Activated T-cell treated with anti-CD3 and anti-CD28 coated beads for 24 hours (primary cell): ENCODE results near the gene GATAD2B.
"Not testable (repeated sequence)": the region's sequence is repeated elsewhere in the genome, so short reads cannot be mapped to it uniquely, and the experiment has no call there.

ENCODE experiments used
- DNase-seq: peaks from one replicate; pipeline ENCODE4 v3.0.0-alpha.2; 2020; ENCODE audit warnings: low read depth

GATAD2B gene

DNA sequence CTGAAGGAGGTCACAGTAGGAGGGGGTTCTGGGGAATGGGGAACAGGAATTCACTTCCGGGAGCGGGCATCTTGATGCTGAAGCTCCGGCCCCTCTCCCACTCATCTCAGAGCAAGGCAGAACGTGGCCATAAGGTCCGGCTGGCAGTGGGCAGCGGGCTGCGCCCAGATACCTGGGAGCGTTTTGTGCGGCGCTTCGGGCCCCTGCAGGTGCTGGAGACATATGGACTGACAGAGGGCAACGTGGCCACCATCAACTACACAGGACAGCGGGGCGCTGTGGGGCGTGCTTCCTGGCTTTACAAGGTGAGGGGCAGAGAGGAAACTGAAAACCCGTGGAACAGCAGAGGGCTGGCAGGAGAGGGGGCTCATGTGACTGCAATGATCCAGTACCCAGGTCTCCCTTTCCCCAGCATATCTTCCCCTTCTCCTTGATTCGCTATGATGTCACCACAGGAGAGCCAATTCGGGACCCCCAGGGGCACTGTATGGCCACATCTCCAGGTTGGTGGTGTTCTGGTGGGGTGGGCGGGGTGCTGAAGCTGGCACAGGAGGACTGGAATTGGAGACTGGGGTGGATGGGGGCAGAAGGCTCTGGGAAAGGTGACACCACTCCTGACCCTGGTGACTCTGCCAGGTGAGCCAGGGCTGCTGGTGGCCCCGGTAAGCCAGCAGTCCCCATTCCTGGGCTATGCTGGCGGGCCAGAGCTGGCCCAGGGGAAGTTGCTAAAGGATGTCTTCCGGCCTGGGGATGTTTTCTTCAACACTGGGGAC lies 144.5 kb downstream of the GATAD2B start:
- no peak for DNase-seq

- no peak for DNase-seq
These were observed 145.1 kb downstream of the GATAD2B start for GRCh38 chr1:153777648-153778047.

DNA sequence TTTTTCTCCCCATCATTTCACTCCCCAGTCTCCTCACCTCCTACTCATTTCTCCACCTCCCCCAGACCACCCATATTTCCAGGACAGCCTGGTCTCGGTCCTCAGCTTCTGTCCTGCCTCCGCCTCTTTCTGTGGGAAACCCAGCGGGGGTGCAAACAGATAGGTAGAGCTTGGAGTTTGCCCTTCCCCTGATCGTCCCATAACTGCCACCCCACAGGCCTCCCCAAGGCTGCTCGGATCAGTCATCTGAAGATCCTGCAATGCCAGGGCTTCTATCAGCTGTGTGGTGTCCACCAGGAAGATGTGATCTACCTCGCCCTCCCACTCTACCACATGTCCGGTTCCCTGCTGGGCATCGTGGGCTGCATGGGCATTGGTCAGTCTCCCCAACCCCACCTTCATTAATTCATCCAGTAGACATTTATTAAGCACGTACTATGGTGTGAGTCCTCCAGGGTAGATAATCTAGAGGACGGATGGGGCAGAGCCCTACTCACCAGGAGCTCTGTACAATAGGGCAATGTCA lies 145.9 kb downstream of the GATAD2B start:
- DNase-seq: no peak

GRCh38 chr1:153776352-153776751 lies 146.4 kb downstream of the GATAD2B start:
- no peak for DNase-seq

- DNase-seq: peak; percentile 33
These were observed 147.1 kb downstream of the GATAD2B start for GRCh38 chr1:153775458-153776327.

- no peak for DNase-seq
These were observed 147.9 kb downstream of the GATAD2B start, which contains the start of gene SLC27A3 for GRCh38 chr1:153774780-153775457. TSS of gene SLC27A3 (plus strand) at chr1:153775407. CDS start at chr1:153775498, 91 bp downstream.

DNA sequence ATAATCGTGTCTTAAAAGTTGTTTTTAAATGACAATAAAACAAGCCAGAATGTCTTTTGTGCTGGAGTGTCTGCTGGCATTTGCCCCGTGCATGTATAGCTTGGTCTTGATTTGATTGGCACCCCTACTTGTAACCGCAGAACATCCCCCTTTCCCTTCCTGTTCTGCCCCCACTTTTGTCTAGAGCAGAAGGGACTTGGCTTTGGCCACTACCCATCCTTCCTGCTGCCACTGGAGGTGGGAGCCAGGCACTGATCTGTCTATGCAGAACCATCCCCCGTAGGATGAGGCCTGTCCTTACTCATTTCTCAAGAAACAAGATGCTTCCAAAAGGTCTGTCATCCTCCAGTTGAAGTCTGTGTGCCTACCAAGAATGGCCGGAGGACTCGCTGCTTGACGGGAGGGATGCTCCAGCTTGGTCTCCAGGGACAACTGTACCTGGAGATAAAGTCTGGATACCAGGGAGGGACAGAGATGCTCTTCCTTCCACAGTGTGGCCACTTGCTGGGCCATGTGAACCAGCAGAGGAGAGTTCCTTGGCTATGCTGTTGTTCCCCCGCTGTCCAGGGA lies 148.7 kb downstream of the GATAD2B start:
- no peak for DNase-seq

- no peak for DNase-seq
These were observed 149.5 kb downstream of the GATAD2B start for GRCh38 chr1:153773096-153773921.

DNA sequence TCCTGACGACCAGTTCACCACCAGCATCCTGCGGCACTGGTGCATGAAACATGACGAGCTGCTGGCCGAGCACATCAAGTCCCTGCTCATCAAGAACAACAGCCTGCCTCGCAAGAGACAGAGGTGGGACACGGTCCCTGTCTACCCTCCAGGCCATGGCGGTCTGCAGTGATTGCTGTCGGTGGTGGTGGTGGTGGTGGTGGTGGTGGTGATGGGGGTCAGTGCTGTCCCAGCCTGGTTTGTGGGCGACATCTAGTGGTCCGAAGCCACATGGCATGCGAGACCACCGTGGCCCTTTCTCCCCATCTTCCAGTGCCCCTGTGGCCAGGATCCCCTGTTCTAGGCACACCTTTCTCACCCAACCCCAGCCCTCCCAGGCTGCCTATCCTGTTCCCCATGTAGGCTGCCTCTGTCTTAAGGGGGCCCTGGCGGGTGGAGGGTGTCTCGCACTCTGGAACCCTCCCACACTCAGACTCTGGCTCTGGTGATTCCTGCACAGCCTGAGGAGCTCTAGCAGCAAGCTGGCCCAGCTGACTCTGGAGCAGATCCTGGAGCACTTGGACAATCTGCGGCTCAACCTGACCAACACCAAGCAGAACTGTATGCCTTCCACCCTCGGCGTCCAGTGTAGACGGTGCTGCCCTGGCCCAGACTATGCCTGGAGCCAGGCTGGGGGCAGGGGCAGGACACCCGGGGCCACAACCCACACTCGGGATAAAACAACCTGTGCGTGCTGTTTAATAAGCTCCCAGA lies 150.8 kb downstream of the GATAD2B start:
- DNase-seq: no peak

DNA sequence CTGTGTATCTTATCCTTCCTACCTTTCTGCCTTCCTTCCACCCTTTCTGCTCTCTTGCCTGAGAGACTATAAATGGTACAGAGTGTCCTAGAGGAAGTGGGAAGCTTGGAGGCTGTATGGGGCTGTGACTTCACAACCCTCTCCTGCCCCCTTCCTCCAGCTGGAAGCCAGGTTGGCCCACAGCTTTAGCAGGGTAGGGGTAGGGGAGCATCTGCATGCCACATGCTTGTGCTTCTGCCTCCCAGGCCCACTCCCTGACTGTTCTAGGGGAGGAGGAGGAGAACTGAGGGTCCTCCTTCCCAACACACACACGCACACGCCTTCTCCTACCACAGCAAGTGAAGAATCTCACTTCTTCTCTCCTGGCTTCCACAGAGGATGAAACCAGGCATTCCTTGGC lies 151.5 kb downstream of the GATAD2B start:
- DNase-seq: no peak

DNA sequence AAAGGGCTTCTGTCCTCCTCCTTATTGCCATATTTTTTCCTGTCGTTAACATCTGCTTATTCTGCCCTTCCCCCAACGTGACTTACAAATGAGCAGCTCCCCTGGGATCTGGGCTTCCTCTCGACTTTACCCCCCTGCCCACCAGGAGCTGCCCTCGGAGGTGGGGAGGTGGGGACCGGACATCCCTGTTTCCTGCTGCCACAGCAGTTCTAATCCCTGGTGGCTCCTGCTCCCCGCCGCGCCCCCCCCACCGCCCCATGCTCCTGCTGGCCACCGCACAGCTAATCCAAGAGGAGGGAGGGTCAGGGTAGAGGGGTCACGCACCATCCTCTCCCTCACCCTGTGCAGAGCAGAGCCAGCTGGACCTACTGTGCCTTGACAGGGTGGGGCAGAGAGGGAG lies 152.0 kb downstream of the GATAD2B start:
- no peak for DNase-seq

DNA sequence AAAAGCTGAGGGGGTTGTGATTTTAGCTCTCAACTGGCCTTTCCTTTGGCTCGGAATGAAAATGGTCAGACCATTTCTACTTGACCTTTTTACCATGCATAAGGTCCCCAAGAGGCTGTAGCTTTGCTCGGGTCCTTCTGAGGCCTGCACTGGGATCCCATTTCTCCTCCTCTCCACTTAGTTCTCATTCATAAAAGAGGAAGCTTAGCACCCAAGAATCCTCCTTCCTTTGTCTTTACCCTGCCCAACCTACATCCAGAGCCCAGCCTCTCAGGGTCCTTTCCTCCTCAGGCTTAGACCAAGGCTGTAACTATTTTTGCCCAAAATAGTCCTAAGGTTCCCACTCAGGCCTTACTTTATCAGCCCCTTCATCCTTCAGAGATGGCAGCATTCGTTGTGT lies 153.6 kb downstream of the GATAD2B start:
- no peak for DNase-seq

GRCh38 chr1:153768316-153769181 lies 154.2 kb downstream of the GATAD2B start:
- no peak for DNase-seq

DNA sequence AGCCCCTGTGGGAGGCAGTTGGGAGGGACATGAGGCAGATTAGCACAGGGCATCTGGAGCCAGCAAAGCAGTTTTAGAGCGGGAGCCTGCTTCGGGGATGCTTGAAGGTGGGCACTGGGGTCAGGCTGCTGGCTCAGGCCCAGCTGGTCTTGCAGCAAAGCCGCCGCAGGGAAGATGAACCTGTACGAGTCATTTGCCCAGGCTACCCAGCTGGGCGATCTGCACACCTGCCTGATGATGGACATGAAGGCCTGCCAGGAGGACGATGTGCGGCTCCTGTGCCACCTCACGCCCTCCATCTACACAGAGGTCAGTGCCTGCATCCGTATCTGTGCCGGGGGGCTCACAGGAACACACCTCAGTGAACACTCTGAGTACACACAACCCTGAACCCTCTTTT lies 155.3 kb downstream of the GATAD2B start:
- no peak for DNase-seq

- DNase-seq: not testable (repeated sequence)
These were observed 156.1 kb downstream of the GATAD2B start for GRCh38 chr1:153766663-153767062.

GRCh38 chr1:153764310-153764709 lies 158.5 kb downstream of the GATAD2B start:
- no peak for DNase-seq

DNA sequence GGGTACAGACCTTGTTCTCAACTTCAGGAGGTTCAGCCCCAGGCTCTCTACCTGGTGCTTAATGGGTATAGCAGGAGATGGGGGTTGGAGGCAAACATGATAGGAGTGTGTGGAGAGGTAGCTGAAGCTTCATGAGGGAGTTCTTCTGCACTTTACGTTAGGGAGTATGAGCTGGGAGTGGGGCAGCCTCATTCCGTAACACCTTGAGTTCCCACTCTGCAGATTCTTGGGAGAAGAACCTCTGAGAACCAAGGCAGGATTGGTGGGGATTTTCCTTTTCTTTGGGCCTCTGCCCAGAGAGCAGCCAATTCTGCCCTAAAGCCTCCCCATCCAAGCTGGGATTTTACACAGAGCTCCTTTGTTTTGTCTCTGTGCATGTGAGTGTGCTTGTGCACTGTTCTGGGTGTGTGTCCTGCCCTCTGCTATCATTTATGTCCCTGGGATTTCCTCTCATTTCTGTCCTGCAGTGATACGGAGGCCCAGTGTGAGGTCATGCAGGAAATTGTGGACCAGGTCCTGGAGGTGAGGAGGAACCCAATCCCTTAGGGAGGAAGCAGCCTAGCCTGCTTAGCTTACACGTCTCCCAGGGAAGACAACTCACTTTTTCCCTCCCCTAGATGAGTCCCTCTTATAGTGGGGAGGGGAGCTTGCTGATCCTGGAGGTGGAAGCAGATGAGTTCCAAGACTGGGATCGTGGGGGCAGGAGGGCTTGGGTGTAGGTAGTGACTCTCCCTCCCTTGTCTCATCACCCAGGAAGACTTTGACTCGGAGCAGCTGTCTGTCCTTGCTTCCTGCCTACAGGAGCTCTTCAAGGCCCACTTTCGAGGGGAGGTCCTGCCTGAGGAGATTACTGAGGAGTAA lies 159.2 kb downstream of the GATAD2B start:
- no peak for DNase-seq

DNA sequence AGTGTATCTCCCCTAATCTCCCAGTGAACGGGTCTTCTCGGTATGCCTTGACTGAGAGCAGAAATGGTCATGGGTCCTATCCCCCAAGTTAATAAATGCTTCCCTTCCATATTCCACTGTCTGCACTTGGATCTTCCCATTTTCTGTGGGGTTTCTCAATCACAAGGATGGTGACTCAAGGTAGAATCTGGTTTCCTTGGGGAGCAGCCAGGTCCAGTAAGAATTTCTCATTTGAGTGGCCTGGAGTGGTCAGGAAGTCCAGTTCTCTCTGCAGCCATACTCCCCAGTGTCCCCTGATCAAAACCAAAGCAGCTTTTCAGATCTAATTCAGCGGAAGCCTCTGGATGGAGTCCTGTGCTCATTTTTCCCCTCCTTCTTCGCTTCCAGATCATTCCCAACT lies 162.3 kb downstream of the GATAD2B start:
- DNase-seq: no peak
